NCI-H2196 (cell line): ENCODE results near the gene B9D1.

Experiments
- DNase-seq: peaks from one replicate; lab custom pipeline; 2025; ENCODE audit not compliant: unreplicated experiment; lab: John Stamatoyannopoulos, UW

Gene B9D1

GRCh38 chr17:19321481-19322128 is 40.9 kb downstream of the B9D1 start:
- no peak for DNase-seq

GRCh38 chr17:19320876-19321275 is 41.6 kb downstream of the B9D1 start:
- DNase-seq = no peak

- no peak for DNase-seq
Observed at GRCh38 chr17:19319771-19320505, 42.6 kb downstream of the B9D1 start.

- DNase-seq = no peak
Observed at GRCh38 chr17:19318611-19319010, 43.9 kb downstream of the B9D1 start.

GRCh38 chr17:19317359-19318095 is 45.0 kb downstream of the B9D1 start:
- DNase-seq = peak; percentile 77

- DNase-seq = no peak
Observed at GRCh38 chr17:19316761-19317358, 45.7 kb downstream of the B9D1 start.

GRCh38 chr17:19315104-19315503 is 47.4 kb downstream of the B9D1 start:
- DNase-seq = no peak

- no peak for DNase-seq
Observed at GRCh38 chr17:19313746-19314651, 48.5 kb downstream of the B9D1 start.

- no peak for DNase-seq
Observed at GRCh38 chr17:19313066-19313745, 49.3 kb downstream of the B9D1 start.

GRCh38 chr17:19312406-19312805 is 50.1 kb downstream of the B9D1 start:
- DNase-seq = no peak

GRCh38 chr17:19311421-19312215 is 50.9 kb downstream of the B9D1 start:
- DNase-seq = no peak

GRCh38 chr17:19311016-19311415 is 51.5 kb downstream of the B9D1 start:
- no peak for DNase-seq

GRCh38 chr17:19310151-19310550 is 52.4 kb downstream of the B9D1 start:
- no peak for DNase-seq

- no peak for DNase-seq
Observed at GRCh38 chr17:19309701-19310100, 52.8 kb downstream of the B9D1 start.

- DNase-seq = no peak
Observed at GRCh38 chr17:19308398-19308797, 54.1 kb downstream of the B9D1 start.

- no peak for DNase-seq
Observed at GRCh38 chr17:19307521-19307920, 55.0 kb downstream of the B9D1 start.

- no peak for DNase-seq
Observed at GRCh38 chr17:19306160-19307111, 56.1 kb downstream of the B9D1 start.

- DNase-seq = no peak
Observed at GRCh38 chr17:19305761-19306159, 56.8 kb downstream of the B9D1 start.
